HCT116 (cell line): ENCODE measurements around the gene MINDY1. TPM values are rescaled to one million over a fixed set of nuclear protein-coding genes. Genes with fewer than 3 reads are reported as not detected.

ENCODE experiments used
- ATAC-seq: fragments of 200-7000 bp; cut with Tn5 transposase; 2 replicates; pipeline ENCODE4 v1.9.1; 2020; ENCODE audit warnings: mild to moderate bottlenecking, moderate library complexity
- BruUV-seq: library from RNA; stranded (reverse); fragments of 400-500 nt; replicated peaks from 2 replicates; lab custom pipeline; 2021; lab: Mats Ljungman, UMichigan
- CTCF ChIA-PET: fragments of 300-600 bp; sonication (Branson Sonifier 250); formaldehyde crosslinking; loops from one replicate; lab custom pipeline; 2021; ENCODE audit warnings: antibody characterized with exemption; lab: Charles Lee
- POLR2A ChIA-PET: fragments of 300-600, 350-600 bp; sonication (Branson Sonifier 250); formaldehyde crosslinking; loops from one replicate; lab custom pipeline; 2021; ENCODE audit warnings: antibody characterized with exemption; lab: Charles Lee
- RAD21 ChIA-PET, 2 experiments: fragments of 300-600 bp; sonication (Branson Sonifier 250); formaldehyde crosslinking; loops; one replicate each; lab custom pipeline; 2023; ENCODE audit warnings: low total read pairs in 2 of 2; ENCODE audit not compliant: uncharacterized antibody in 2 of 2, unreplicated experiment in 2 of 2, low non-redundant PET in 1 of 2; lab: Charles Lee
- DNase-seq: peaks from one replicate; pipeline ENCODE4 v3.0.0-alpha.2; 2010; ENCODE audit warnings: low read depth, low spot score
- H2AFZ ChIP-seq: fragments of 200-600 bp; shearing (Covaris generic), sonication (generic); 2 replicates; pipeline ENCODE4 v1.6.1; 2017; ENCODE audit warnings: low read depth, mixed run types, mixed read lengths, antibody characterized with exemption, low read length; ENCODE audit not compliant: poor library complexity, severe bottlenecking
- H3K27ac ChIP-seq: 2 replicates; pipeline ENCODE4 v1.5.1; 2012; ENCODE audit warnings: low read depth, low read length
- H3K27me3 ChIP-seq: fragments of 200-600 bp; sonication (generic); 2 replicates; pipeline ENCODE4 v1.6.1; 2016; ENCODE audit warnings: mixed run types, low read length, mixed read lengths; ENCODE audit not compliant: insufficient read depth
- H3K36me3 ChIP-seq, 2 experiments: fragments of 200-500 bp in 1 of 2; fragments of 200-600 bp in 1 of 2; sonication (Bioruptor generic) in 1 of 2; sonication (generic) in 1 of 2; 2 replicates each; pipeline versions ENCODE4 v1.5.1 to v1.6.1; 2014 to 2016; ENCODE audit warnings: low read length in 2 of 2, inconsistent platforms in 1 of 2, mixed read lengths in 1 of 2, mixed run types in 1 of 2; ENCODE audit not compliant: insufficient read depth in 2 of 2, control insufficient read depth in 1 of 2
- H3K4me1 ChIP-seq, 2 experiments: fragments of 200-600 bp in 1 of 2; sonication (generic) in 1 of 2; 2 replicates each; pipeline versions ENCODE4 v1.5.1 to v1.6.1; 2012 to 2017; ENCODE audit warnings: low read length in 2 of 2, inconsistent platforms in 1 of 2, mild to moderate bottlenecking in 1 of 2, mixed read lengths in 1 of 2, mixed run types in 1 of 2, moderate library complexity in 1 of 2; ENCODE audit not compliant: insufficient read depth in 2 of 2, control insufficient read depth in 1 of 2
- H3K4me2 ChIP-seq: fragments of 200-600 bp; sonication (generic); 2 replicates; pipeline ENCODE4 v1.6.1; 2017; ENCODE audit warnings: mixed run types, low read length, mixed read lengths
- H3K4me3 ChIP-seq, 2 experiments: fragments of 200-600 bp in 1 of 2; sonication (generic) in 1 of 2; replicated peaks in 1 of 2; 2 replicates each; pipeline ENCODE4 v1.5.1; 2011 to 2016; ENCODE audit warnings: low read length in 2 of 2, control low read depth in 1 of 2, low read depth in 1 of 2, mild to moderate bottlenecking in 1 of 2, mixed read lengths in 1 of 2, mixed run types in 1 of 2
- H3K79me2 ChIP-seq: fragments of 200-600 bp; sonication (generic); 2 replicates; pipeline ENCODE4 v1.6.1; 2017; ENCODE audit warnings: mild to moderate bottlenecking, mixed run types, low read length, moderate library complexity, mixed read lengths; ENCODE audit not compliant: insufficient read depth
- H3K9ac ChIP-seq: fragments of 200-600 bp; sonication (generic); 2 replicates; pipeline ENCODE4 v1.6.1; 2016; ENCODE audit warnings: low read length, mixed read lengths
- H3K9me2 ChIP-seq: fragments of 200-600 bp; sonication (generic), shearing (Covaris generic); 2 replicates; pipeline ENCODE4 v1.6.1; 2017; ENCODE audit warnings: mixed run types, mild to moderate bottlenecking, moderate library complexity; ENCODE audit not compliant: insufficient read depth
- H3K9me3 ChIP-seq, 2 experiments: fragments of 200-500 bp in 1 of 2; fragments of 200-600 bp in 1 of 2; sonication (Bioruptor generic) in 1 of 2; sonication (generic) in 1 of 2; 2 replicates each; pipeline ENCODE4 v1.6.1; 2014 to 2017; ENCODE audit warnings: low read length in 2 of 2, mixed read lengths in 2 of 2, inconsistent platforms in 1 of 2, low read depth in 1 of 2, mild to moderate bottlenecking in 1 of 2, mixed run types in 1 of 2, moderate library complexity in 1 of 2; ENCODE audit not compliant: control insufficient read depth in 1 of 2, insufficient read depth in 1 of 2
- H4K20me1 ChIP-seq: fragments of 200-600 bp; sonication (generic), shearing (Covaris generic); 2 replicates; pipeline ENCODE4 v1.6.1; 2017; ENCODE audit warnings: mixed run types, mild to moderate bottlenecking, moderate library complexity; ENCODE audit not compliant: insufficient read depth
- CBX3 ChIP-seq: IDR thresholded peaks from 2 replicates; pipeline ENCODE4 v1.6.1; 2012; ENCODE audit warnings: low read depth
- CTCF ChIP-seq, 3 experiments: fragments of 200-600 bp in 1 of 3; sonication (generic) in 1 of 3; IDR thresholded peaks in 2 of 3; conservative IDR thresholded peaks in 1 of 3; 2 replicates each; pipeline ENCODE4 v1.5.1; 2012 to 2017; ENCODE audit warnings: low read depth in 2 of 3, low read length in 2 of 3, antibody characterized with exemption in 1 of 3, borderline replicate concordance in 1 of 3, control low read depth in 1 of 3, mild to moderate bottlenecking in 1 of 3, mixed read lengths in 1 of 3, mixed run types in 1 of 3, moderate library complexity in 1 of 3; ENCODE audit not compliant: insufficient read depth in 1 of 3
- POLR2A ChIP-seq: IDR thresholded peaks from 2 replicates; pipeline ENCODE4 v1.7.0; 2011; ENCODE audit warnings: borderline replicate concordance; ENCODE audit not compliant: insufficient read depth, insufficient read length; ENCODE audit errors: extremely low read depth
- POLR2AphosphoS5 ChIP-seq: IDR thresholded peaks from 2 replicates; pipeline ENCODE4 v1.6.1; 2011; ENCODE audit warnings: mild to moderate bottlenecking, low read depth, low read length, moderate library complexity
- SP1 ChIP-seq: IDR thresholded peaks from 2 replicates; pipeline ENCODE4 v1.6.1; 2012; ENCODE audit warnings: low read depth
- TCF7L2 ChIP-seq: IDR thresholded peaks from 2 replicates; pipeline ENCODE4 v1.7.0; 2011; ENCODE audit warnings: borderline replicate concordance, inconsistent platforms; ENCODE audit not compliant: insufficient read depth, insufficient read length; ENCODE audit errors: extremely low read depth
- YY1 ChIP-seq: IDR thresholded peaks from 2 replicates; pipeline ENCODE4 v1.6.1; 2011; ENCODE audit warnings: low read length, low read depth, moderate library complexity, mild to moderate bottlenecking; ENCODE audit not compliant: insufficient replicate concordance; ENCODE audit errors: extremely low read depth
- ZBTB33 ChIP-seq: IDR thresholded peaks from 2 replicates; pipeline ENCODE4 v1.6.1; 2011; ENCODE audit warnings: mild to moderate bottlenecking, low read length, moderate library complexity; ENCODE audit not compliant: insufficient replicate concordance; ENCODE audit errors: extremely low read depth
- ZFX ChIP-seq: fragments of 450-650 bp; IDR thresholded peaks from 2 replicates; pipeline ENCODE4 v1.6.1; 2017
- intact Hi-C: fragments of 100-400 bp; cut with micrococcal nuclease; formaldehyde crosslinking; loops from 2 replicates; pipeline ENCODE4 v1.10.0; 2022
- total RNA-seq: library from RNA; stranded (reverse); gene quantifications from one replicate; pipeline ENCODE4 v1.2.1, GENCODE V29; 2021; ENCODE audit not compliant: unreplicated experiment

The MINDY1 gene
- total RNA-seq, 1 experiment from 2014 or later, result 1.2 TPM

GRCh38 chr1:150976879-150977694 is 29.6 kb downstream of the MINDY1 start:
- Histone ChIP-seq H3K36me3 (no peaks in the 10 kb centered on the region), H3K27ac (peak overlapping the region; percentile 92), H3K4me1 (peaks cover 71 to 87% of the 10 kb centered on the region in 2 experiments), H3K9me2 (no peaks in the 10 kb centered on the region), H3K4me2 (peak overlapping the region; percentile 89), H3K4me3 (peak overlapping the region; percentile 51 to 64), H3K9me3 (no peaks in the 10 kb centered on the region), H3K79me2 (peaks cover 21% of the 10 kb centered on the region), H2AFZ (no peak overlapping the region), H3K9ac (peak overlapping the region; percentile 67), H3K27me3 (no peaks in the 10 kb centered on the region), H4K20me1 (no peaks in the 10 kb centered on the region)
- ChIA-PET CTCF (interaction anchor here (0.9 to 1.0 kb wide), 2 partner anchors 29 to 416 kb away, joined by 3 to 4 read pairs; no protein-coding TSS in a partner anchor), POLR2A (interaction anchor here (0.5 to 1.2 kb wide), 5 partner anchors 11 to 416 kb away, joined by 3 to 5 read pairs (median 3); no protein-coding TSS in a partner anchor), RAD21 (no interaction called here)
- intact Hi-C loops, result loop anchor here (5.0 kb wide), 4 partner anchors 50 to 720 kb away; partner anchors contain the start of genes CA14, MCL1 and SETDB1
- peak; percentile 85 for DNase-seq
- ATAC-seq, result peak; percentile 68
- peak; percentile 68 for TF ChIP-seq YY1
- peak; percentile 97 for TF ChIP-seq POLR2AphosphoS5
- TF ChIP-seq SP1, result no peak
- TF ChIP-seq TCF7L2, result peak; percentile 61
- no peak for TF ChIP-seq CBX3
- TF ChIP-seq POLR2A, result peak; percentile 87
- no peak for TF ChIP-seq ZBTB33
- no peak for TF ChIP-seq CTCF (IDR thresholded peaks at IDR 0.05 in 2 of 3, conservative IDR thresholded peaks at IDR 0.05 in 1 of 3; ENCODE audit: borderline replicate concordance in 1 of 3, insufficient read depth in 1 of 3, low read depth in 2 of 3, low read length in 2 of 3)
- TF ChIP-seq ZFX, result peak; percentile 62
- BruUV-seq, result TSS peak; percentile 66
